A673 (cell line): ENCODE data around the gene EIF2AK3.

ENCODE experiments used
- EZH2 ChIP-seq: fragments of 200-600 bp; sonication (generic); IDR thresholded peaks from 2 replicates; pipeline ENCODE4 v1.6.1; 2017; ENCODE audit warnings: borderline replicate concordance, low read depth, mild to moderate bottlenecking, mixed read lengths, antibody characterized with exemption, low read length; ENCODE audit not compliant: poor library complexity, severe bottlenecking
- TF ChIP-seq, protein P1 (sequence below): fragments of 300-800, 200-600 bp; sonication (generic); conservative IDR thresholded peaks from 2 replicates; pipeline ENCODE4 v1.5.1; 2017; ENCODE audit warnings: low read depth, mild to moderate bottlenecking, antibody characterized with exemption, low read length, moderate library complexity, mixed read lengths

DNA sequence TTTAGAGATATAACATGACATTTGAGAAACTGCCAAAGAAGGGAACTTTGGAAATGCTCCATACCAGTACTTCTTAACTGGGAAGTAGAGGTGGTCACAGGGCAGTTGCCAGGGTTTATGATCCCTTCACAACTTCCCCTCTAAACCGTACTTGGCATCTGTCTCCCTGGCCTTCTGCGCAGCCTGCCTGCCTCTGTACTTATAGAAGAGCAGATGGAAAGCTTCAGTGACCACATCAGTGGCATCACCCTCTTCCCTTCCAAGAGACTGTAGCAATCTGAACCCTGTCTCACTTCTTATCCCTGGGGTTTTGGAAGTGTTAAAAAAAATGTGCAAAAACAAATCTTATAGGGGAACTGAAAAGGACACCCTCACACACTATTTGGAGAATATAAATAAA, 64.1 kb downstream of the EIF2AK3 start:
- no peak for TF ChIP-seq EZH2
- TF ChIP-seq, protein P1, sequence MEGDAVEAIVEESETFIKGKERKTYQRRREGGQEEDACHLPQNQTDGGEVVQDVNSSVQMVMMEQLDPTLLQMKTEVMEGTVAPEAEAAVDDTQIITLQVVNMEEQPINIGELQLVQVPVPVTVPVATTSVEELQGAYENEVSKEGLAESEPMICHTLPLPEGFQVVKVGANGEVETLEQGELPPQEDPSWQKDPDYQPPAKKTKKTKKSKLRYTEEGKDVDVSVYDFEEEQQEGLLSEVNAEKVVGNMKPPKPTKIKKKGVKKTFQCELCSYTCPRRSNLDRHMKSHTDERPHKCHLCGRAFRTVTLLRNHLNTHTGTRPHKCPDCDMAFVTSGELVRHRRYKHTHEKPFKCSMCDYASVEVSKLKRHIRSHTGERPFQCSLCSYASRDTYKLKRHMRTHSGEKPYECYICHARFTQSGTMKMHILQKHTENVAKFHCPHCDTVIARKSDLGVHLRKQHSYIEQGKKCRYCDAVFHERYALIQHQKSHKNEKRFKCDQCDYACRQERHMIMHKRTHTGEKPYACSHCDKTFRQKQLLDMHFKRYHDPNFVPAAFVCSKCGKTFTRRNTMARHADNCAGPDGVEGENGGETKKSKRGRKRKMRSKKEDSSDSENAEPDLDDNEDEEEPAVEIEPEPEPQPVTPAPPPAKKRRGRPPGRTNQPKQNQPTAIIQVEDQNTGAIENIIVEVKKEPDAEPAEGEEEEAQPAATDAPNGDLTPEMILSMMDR, result no peak
